MV-4-11 (cell line): ENCODE results near the gene SFMBT2.
"Not testable (repeated sequence)": the region's sequence is repeated elsewhere in the genome, so short reads cannot be mapped to it uniquely, and the experiment has no call there.

Experiments
- DNase-seq: peaks from one replicate; lab custom pipeline; 2025; lab: John Stamatoyannopoulos, UW

Gene SFMBT2

DNA sequence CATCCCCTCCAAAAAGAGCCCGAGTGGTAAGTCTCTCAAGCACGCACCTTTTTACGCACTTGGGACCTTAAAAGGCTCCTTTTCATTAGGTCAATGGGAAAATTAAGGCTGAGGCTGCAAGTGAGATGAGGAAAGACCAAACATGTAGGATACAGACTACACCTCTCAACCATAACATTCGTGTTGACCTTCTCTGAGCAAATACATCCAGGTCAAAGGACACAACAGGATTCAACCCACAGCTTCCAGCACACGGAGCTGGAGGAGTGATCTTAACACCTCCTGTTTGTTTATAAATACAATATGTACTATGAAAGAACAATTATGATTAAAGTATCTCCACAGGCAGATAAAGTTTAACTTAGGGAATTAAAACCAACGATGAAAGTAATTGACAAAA is 9.7 kb downstream of the SFMBT2 start:
- no peak for DNase-seq

DNA sequence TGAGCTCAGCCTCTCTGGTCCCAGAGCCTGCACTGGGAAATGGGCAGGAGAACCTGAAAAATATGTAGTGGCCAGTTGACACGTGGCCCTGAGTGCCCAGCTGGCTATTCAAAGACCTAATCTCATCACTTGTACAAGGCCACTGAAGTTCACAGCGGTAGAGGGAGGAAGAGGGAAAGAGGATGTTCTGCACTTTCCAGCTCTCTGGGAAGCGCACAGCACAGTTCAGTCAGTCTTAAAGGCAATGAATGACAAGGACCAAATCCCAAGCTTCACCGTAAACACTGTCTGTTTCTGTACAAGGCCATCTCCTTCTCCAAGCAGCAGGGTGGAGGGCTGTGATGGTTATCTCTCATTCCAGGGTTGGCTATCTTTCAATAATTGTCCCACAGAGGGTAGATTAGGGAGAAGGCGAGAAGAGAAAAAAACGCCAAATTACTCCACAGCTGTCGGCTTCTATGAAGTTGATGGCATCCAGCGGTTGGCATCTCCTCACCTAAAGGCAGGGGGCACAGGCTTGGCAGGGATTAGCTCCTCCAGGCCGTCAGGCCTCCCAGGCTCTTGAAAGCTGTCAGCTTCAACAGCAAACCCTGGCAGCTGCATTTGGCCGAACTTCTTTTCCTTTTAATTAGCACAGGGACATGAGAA is 10.6 kb downstream of the SFMBT2 start:
- DNase-seq = no peak

DNA sequence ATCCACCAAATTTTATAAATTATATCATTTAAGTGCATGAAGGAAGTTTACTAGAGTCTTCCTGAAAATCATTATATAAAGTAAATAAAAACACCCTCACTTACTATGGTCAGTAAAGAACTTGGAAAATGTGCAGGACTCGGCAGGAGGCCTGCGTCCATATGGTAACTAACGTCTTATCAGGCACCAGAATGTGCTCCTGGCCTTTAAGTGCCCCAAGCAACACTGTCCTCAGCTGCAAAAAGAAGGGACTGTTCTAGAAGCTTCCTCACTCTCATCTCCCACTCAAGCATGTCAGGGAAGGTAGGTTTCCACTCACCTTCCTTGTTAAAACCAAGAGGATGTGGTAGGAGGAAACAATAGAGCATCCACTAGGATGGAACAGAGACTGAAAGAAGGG is 11.3 kb downstream of the SFMBT2 start:
- DNase-seq = no peak

DNA sequence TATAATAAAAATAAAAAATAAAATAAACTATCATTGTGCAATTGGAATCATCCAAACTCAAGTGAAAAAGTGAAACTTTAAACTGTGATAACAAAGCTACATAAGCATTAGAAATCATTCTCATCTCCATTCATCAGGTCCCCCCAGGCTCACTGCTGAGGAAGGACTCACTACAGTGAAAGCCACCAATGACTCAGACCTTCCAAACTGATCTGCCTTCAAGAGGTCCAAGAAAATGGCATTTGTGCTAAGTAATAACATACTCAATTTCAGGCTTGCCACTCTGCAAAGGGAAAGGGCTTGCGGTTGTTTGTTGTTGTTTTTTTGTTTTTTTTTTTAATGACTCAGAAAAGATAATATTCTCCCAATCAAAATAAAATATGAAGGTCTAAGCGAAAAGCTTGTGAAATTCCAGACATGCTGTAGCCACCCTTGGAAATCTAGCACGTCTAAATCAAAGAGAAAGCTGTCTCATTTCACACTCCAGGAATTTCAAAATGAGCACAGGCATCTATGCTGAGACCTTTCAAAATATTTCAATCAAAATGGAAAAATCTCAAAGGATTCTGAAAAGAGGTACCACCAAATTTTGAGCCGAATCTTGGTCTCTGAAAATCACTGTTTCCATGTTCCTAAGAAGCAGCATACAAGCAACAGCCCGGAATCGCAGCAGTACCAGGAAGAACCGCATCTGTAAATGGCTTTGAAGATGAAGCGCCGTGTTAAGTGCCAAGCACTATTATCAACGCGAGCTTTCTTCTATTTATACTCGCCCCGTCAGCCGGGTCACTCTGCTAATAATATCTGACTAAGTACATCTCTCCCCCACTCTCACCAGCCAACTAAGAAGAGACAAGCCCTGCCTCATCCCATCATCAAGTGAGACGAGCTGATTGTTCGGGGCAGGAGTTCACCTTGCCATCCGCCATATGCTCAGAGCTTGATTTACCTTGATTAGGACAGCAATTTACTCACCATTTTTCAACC is 13.5 kb downstream of the SFMBT2 start:
- DNase-seq = peak; percentile 46

DNA sequence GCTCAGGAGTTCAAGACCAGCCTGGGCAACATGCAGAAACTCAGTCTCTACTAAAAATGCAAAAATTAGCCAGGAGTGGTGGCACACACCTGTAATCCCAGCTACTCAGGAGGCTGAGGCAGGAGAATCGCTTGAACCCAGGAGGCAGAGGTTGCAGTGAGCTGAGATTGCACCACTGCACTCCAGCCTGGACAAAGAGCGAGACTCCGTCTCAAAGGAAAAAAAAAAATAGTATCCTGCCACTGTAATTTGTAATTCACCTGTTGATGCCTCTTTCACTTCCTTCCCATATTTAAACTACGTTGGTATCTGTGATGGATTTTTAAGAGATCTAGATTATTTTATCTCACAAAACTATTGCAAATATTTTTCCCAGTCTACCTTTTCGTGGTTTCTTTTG is 18.5 kb downstream of the SFMBT2 start:
- DNase-seq = not testable (repeated sequence)

DNA sequence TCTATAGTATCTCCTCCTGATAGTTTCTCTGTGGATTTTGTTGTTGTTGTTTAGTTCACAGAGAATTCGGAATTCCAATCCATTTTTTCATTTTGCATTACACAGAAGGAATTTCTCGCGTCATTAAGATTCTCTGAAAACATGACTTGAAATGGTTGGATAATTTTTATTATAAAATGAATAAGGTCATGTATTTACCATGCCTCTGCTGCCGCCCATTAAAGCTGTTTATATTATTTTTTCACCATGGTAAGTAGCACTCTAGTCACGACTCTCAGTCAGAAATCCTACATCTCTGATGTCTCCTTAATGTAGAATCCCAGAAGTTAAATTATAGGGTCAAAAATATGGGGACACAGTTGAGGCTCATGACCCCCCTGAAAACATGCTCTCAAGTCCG is 19.1 kb downstream of the SFMBT2 start:
- no peak for DNase-seq

DNA sequence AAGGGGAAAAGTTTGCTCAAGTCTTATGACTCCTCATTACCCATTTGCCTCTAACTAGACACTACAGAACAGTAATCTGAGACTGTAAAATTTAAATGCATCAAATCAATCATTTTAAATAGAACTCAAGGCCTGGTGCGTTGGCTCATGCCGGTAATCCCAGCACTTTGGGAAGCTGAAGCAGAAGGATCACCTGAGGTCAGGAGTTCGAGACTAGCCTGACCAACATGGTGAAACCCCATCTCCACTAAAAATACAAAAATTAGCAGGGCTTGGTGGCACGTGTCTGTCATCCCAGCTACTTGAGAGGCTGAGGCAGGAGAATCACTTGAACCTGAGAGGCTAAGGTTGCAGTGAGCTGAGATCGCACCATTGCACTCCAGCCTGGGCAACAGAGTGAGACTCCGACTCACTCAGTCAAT is 20.1 kb downstream of the SFMBT2 start:
- not testable (repeated sequence) for DNase-seq

DNA sequence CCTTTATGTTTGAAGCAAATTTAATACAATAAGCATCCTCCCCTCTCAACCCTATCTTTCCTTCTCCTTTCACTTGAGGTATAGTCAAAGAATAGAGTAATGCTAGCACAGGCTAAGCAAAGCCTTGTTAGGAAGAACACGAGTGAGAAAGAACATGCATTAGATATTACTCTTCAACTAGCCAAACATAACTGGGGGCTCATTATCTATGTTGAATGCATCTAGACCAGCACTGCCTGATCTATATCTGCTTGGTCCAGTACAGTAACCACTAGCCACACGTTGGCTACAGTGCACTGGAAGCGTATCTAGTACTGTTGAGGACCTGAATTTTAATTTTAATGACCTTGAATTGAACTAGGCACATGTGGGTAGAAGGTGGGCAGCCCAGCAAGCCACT is 21.0 kb downstream of the SFMBT2 start:
- no peak for DNase-seq

DNA sequence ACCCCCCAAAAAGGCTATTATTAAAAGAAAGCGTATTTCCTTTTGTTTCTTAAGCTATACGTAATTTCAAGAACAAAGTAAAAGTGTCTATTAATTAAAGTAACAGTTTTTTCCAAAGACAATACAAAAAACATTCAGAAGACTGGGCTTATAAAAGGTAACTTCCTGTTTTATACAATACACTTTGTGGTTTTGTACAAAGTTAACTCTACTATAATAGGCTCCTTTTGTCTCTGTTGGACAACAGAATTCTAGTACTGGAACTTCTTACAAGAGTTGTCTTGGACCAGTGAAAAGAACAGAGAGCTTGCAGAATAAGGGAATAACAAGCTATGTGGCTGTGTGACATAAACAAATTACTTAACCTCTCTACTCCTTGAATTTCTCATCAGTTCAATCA is 21.5 kb downstream of the SFMBT2 start:
- DNase-seq = no peak

DNA sequence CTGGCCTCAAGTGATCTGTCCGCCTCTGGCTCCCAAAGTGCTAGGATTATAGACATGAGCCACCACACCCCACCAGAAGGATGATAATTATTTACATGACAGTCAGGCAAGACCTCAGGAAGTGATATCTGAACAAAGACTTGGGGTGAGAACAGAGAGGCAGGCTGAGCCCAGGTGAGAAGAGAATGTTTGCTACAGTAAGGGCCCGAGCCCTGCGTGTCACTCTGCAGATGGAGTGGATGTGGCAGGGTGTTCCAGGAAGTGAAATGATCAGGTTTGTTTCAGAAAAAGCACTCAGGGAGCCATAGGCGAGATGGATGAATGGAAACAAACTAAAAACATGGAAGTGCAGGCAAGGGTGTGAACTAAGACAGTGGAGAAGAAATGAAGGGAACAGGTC is 22.2 kb downstream of the SFMBT2 start:
- no peak for DNase-seq

DNA sequence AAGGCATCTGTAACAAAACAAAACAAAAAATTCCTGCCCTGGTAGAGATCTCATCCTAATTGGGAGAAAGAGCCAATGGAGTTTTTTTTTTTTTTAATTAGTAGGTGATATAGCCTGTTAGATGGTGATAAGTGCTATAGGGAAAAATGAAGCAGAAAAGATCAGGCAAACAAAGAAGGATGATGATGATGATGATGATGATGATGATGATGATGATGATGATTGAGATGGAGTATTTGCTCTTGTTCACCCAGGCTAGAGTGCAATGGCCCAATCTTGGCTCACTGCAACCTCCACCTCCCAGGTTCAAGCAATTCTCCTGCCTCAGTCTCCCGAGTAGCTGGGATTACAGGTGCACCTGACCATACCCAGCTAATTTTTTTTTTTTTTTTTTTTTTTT is 22.7 kb downstream of the SFMBT2 start:
- not testable (repeated sequence) for DNase-seq

DNA sequence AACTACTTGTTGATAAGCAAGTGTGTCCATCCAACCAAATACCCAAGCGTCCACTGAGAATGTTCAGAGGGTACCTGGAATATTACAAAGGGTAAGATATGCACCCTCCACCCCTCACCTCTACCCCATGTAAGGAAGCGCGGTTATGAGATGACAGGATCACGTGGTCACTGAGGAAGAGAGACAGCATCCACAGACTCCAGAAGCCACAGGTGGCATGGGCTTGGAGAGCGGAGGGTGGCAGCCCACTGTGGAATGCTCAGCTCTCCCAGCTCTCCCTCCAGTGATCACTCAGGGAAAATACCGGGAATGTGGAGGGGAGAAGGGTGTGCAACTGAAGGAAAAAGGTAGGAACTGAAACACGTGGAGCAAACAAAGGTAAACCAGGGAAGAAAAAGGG is 25.7 kb downstream of the SFMBT2 start:
- no peak for DNase-seq

DNA sequence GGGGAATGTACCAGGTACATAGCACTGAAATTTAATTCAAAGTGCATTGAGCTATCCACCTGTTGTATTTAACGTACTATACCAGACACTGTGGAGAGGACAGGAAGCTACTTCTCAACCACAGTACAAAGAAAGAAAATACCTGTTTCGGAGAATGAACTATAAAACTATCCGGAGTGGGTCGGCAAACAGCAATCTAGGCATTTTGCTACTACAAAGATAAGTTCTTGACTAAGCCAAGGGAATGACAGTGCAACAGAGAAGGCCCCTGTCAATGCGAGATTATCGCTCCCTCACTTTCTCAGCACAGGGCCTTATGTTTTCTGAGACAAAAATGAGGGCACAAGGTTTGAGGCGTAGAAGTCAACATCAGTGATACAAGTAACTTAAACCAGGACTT is 27.4 kb downstream of the SFMBT2 start:
- DNase-seq = no peak

DNA sequence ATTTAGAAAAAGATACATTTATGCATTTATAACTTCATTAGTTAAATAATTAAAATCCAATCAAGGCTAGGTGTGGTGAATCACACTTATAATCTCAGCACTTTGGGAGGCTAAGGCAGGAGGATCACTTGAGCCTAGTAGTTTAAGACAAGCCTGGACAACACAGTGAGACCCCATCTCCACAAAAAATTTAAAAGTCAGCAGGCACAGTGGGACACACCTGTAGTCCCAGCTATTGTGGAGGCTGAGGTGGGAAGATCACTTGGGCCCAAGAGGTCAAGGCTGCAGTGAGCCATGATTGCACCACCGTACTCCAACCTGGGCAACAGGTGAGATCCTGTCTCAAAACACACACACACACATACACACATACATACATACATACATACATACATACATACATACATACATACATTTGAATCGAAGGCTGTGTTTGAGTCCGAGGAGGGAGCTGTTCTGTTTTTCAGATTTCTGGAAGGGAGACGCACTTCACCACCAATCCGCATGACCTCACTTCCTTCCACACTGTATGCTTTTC is 30.1 kb downstream of the SFMBT2 start:
- no peak for DNase-seq

DNA sequence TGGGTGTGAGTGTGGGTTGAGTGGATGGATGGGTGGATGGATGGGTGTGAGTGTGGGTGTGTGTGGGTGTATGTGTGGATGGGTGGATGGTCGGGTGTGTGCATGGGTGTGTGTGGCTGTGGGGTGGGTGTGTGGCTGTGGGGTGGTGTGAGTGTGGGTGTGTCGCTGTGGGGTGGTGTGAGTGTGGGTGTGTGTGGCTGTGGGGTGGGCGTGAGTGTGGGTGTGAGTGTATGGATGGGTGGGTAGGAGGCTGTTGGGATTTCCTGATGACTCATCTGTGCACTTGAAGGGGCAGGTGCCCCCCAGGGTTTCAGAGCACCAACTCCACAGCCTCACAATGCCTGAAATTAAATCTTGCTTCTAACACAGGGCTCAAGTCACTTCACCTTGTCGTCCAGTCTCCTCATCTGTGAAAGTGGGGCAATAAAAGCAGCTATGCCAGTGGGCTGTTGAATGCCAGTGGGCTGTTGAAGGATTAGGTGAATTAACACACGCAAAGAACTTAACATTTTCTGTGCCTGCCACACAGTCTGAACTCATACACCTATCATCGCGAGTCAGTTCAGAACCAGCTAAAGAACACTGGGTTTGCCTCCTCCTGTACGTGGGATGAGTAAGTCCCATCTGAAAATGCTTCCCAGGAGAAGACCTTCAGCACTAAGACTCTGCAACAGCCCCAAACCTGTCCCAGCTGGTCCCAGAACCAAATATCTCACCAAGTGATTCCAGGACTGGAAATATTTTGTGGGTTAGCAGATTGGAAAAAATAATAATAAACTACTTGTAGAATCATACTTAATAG is 32.0 kb downstream of the SFMBT2 start:
- DNase-seq = no peak

DNA sequence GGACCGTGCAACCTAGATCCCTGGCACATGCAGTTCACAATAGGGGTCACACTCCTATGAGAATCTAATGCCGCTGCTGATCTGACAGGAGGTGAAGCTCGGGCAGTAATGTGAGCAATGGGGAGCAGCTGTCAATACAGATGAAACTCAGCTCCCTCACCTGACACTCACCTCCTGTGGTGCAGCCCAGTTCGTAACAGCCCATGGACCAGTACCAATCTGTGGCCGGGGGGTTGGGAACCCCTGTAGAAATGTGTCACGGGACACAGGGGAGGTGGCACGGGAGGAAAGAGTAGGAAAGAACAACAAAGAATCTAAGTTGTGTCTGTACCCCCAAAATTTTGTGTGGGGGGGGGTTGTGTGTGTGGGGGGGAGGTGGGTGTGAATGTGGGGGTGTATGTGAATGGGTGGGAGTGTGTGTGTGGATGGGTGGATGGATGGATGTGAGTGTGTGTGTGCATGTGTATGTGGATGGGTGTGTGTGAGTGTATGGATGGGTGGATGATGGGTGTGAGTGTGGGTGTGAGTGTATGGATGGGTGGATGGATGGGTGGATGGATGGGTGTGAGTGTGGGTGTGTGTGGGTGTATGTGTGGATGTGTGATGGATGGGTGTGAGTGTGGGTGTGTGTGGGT is 33.1 kb downstream of the SFMBT2 start:
- DNase-seq = no peak

DNA sequence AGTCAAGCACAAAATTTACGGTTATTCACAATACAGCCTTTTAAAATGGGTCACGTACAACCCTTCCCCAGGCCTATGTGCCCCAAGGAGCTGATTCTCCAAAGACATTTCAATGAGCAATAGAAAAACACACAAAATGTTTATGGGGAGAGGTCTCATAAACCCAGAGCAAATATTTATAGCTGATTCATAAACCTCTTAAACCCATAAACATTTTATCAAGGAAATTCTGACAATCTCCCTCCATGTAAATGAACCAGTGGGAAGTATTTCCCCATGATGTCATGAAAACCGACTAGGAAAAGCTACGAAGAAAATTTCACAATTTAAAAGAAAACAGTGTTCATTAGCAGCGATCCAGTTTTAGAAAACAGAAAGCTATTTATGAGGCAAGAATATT is 36.0 kb downstream of the SFMBT2 start:
- DNase-seq = no peak

DNA sequence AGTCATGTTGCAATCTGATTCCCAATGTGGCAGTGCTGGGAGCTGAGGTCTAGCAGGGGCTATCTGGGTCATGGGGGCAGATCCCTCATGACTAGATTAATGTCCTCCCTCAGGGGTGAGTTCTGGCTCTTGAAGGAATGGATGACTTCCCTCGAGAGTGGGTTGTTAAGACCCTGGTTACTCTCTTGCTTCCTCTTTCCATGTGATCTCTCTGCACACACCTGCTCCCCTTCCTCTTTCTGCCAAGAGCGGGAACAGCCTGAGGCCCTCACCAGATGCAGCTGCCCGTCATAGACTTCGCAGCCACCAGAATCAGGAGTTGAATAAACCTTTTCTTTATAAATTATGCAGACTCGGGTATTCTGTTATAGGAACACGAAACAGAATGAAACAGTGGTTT is 37.8 kb downstream of the SFMBT2 start:
- peak; percentile 93 for DNase-seq

DNA sequence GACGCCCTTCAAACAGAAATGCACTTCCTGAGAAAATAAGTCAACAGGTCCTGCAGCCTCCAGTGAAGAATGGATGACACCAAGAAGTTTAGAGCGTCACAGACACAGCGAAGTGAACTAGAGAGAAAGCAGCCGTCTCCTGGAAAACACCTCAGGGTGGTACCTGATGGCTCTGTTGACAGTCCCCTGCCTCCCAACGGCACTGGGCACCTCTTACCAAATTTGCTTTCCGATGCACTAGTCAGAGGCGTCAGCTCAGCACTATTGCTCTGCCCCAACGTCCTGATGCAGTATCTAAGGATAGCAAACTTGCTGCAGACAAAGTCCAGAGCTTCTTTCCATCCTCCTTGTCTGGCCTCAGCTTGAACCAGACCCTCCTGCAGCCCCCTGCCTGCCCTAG is 38.3 kb downstream of the SFMBT2 start:
- no peak for DNase-seq

DNA sequence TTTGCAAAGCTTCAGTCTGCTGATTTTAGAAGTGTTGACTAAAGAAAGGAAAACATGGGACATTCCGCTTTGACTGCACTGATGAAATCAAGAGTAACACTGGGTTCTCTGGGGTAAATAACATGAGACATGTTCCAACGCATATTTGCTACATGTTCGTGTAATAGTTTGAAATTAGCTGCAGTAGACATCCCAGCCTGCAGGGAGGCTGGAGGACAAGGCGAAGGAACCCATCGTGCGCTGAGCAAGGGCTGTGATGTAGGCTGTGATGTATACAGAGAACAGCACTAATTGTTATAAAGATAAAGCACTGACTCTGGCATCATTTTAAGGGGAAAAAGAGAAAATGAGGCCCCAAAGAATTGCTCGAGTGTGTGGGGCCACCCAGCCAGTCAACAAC is 40.3 kb downstream of the SFMBT2 start:
- DNase-seq = no peak

DNA sequence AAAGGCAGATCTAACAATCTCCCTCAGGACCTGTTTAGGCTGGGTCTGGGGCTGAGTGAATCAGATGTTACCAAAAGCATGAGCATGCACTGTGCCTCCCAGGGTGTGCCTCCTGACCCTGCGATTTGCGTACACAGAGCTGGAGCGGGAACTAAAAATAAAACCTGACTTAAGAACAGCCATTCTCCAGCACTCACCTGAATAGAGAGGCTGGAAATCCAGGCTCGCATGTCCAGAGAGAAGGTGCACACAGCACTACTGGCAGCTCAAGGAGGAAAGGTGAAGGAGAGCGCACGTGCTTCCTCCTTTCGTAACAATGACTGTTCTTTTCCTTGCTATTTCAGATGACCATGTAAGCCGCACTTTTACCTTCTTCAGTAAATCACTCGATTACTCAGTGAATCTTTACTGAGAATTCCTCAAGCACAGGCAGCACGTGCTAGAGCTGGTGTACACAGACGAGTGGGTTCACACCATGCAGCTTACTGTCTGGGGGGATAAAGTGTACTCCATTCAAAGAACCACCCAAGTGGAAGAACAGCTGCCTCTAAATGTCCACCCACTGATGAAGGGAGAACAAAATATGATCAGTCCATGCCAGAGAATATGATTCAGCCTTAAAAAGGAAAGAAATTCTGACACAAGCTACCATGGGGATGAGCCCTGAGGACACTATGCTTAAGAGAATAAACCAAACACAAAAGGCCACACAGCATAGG is 45.6 kb downstream of the SFMBT2 start:
- no peak for DNase-seq
